OCI-LY7 (cell line): ENCODE data around the gene NFKBIA. TPM values are rescaled to one million over a fixed set of nuclear protein-coding genes. Genes with fewer than 3 reads are reported as not detected.

Source experiments
- BruUV-seq: library from RNA; stranded (reverse); fragments of 400-500 nt; replicated peaks from 2 replicates; lab custom pipeline; 2021; lab: Mats Ljungman, UMichigan
- CTCF ChIA-PET: fragments of 300-600 bp; sonication (Branson Sonifier 250); formaldehyde crosslinking; loops from one replicate; lab custom pipeline; 2022; ENCODE audit warnings: antibody characterized with exemption; ENCODE audit not compliant: unreplicated experiment; lab: Charles Lee
- POLR2A ChIA-PET: fragments of 300-600 bp; sonication (Branson Sonifier 250); formaldehyde crosslinking; loops from one replicate; lab custom pipeline; 2022; ENCODE audit warnings: antibody characterized with exemption; lab: Charles Lee
- DNase-seq: peaks from one replicate; pipeline ENCODE4 v3.0.0-alpha.2; 2015; ENCODE audit warnings: low spot score
- H2AFZ ChIP-seq: fragments of 200-600 bp; sonication (generic), shearing (Covaris generic); 2 replicates; pipeline ENCODE4 v1.6.1; 2014; ENCODE audit warnings: mild to moderate bottlenecking, antibody characterized with exemption, low read length, moderate library complexity
- H3K27ac ChIP-seq: fragments of 200-600 bp; sonication (generic); 2 replicates; pipeline ENCODE4 v1.5.1; 2014; ENCODE audit warnings: mixed run types, low read depth, mild to moderate bottlenecking, moderate library complexity, low read length, inconsistent platforms; ENCODE audit not compliant: poor library complexity, severe bottlenecking
- H3K36me3 ChIP-seq: fragments of 200-600 bp; sonication (generic); 2 replicates; pipeline ENCODE4 v1.6.1; 2014; ENCODE audit warnings: mild to moderate bottlenecking, antibody characterized with exemption, low read length, moderate library complexity, mixed read lengths; ENCODE audit not compliant: insufficient read depth
- H3K4me1 ChIP-seq: fragments of 200-600 bp; sonication (generic); 2 replicates; pipeline ENCODE4 v1.5.1; 2014; ENCODE audit warnings: mild to moderate bottlenecking, low read length; ENCODE audit not compliant: insufficient read depth, poor library complexity, severe bottlenecking
- H3K4me2 ChIP-seq: fragments of 200-600 bp; sonication (generic); 2 replicates; pipeline ENCODE4 v1.6.1; 2014; ENCODE audit warnings: mild to moderate bottlenecking, low read length
- H3K4me3 ChIP-seq: fragments of 200-600 bp; sonication (generic); 2 replicates; pipeline ENCODE4 v1.5.1; 2014; ENCODE audit warnings: mild to moderate bottlenecking, low read depth, low read length; ENCODE audit not compliant: poor library complexity, severe bottlenecking
- H3K79me2 ChIP-seq: fragments of 200-600 bp; sonication (generic); 2 replicates; pipeline ENCODE4 v1.6.1; 2016; ENCODE audit warnings: low read depth, mild to moderate bottlenecking, low read length, moderate library complexity, mixed read lengths; ENCODE audit not compliant: insufficient read depth
- H3K9me2 ChIP-seq: fragments of 200-600 bp; sonication (generic); 2 replicates; pipeline ENCODE4 v1.6.1; 2016; ENCODE audit warnings: mild to moderate bottlenecking, low read length, mixed read lengths; ENCODE audit not compliant: insufficient read depth
- H3K9me3 ChIP-seq: fragments of 200-600 bp; sonication (generic); 2 replicates; pipeline ENCODE4 v1.6.1; 2014; ENCODE audit warnings: mild to moderate bottlenecking, mixed run types, low read length, mixed read lengths
- H4K20me1 ChIP-seq: fragments of 200-600 bp; sonication (generic); 2 replicates; pipeline ENCODE4 v1.6.1; 2014; ENCODE audit warnings: mild to moderate bottlenecking, antibody characterized with exemption, low read length, moderate library complexity, mixed read lengths; ENCODE audit not compliant: insufficient read depth
- CTCF ChIP-seq: fragments of 200-600 bp; sonication (generic); conservative IDR thresholded peaks from 2 replicates; pipeline ENCODE4 v1.5.1; 2014; ENCODE audit warnings: mild to moderate bottlenecking, antibody characterized with exemption, low read length, moderate library complexity, mixed read lengths
- EZH2phosphoT487 ChIP-seq: fragments of 200-600 bp; sonication (generic); IDR thresholded peaks from 2 replicates; pipeline ENCODE4 v1.6.1; 2018; ENCODE audit warnings: low read depth, borderline replicate concordance, mild to moderate bottlenecking, mixed run types, antibody characterized with exemption, low read length, moderate library complexity, mixed read lengths
- intact Hi-C: fragments of 100-400 bp; cut with micrococcal nuclease; formaldehyde crosslinking; loops from one replicate; pipeline ENCODE4 v1.10.0; 2022; ENCODE audit not compliant: unreplicated experiment
- total RNA-seq, 2 experiments: library from RNA; depleted of rRNA in 1 of 2; stranded (reverse); fragments of >200 nt in 1 of 2; shearing (Covaris generic) in 1 of 2; gene quantifications; 2 replicates each; pipeline ENCODE4 v1.2.3, GENCODE V29; 2014 to 2022

NFKBIA gene
- total RNA-seq, 2 experiments from 2014 or later, result 43.6 to 100 TPM

GRCh38 chr14:35352274-35353233, 52.0 kb downstream of the NFKBIA start:
- H3K79me2 ChIP-seq, result no peaks in the 10 kb centered on the region
- no peaks in the 10 kb centered on the region for H3K36me3 ChIP-seq
- no peaks in the 10 kb centered on the region for H3K9me3 ChIP-seq
- no peaks in the 10 kb centered on the region for H4K20me1 ChIP-seq
- POLR2A ChIA-PET, result no interaction called here
- peak overlapping the region; percentile 30 for H2AFZ ChIP-seq
- intact Hi-C loops, result no loop called here
- H3K9me2 ChIP-seq, result no peaks in the 10 kb centered on the region
- BruUV-seq, result no TSS peak
- H3K4me1 ChIP-seq, result no peaks in the 10 kb centered on the region
- no peak overlapping the region for H3K27ac ChIP-seq
- no peak overlapping the region for H3K4me3 ChIP-seq
- no peak overlapping the region for H3K4me2 ChIP-seq
- CTCF ChIA-PET, result interaction anchor here (1.6 kb wide), 1 partner anchor 14 kb away, joined by 8 read pairs; no protein-coding TSS in a partner anchor
- DNase-seq, result no peak
- no peak for TF ChIP-seq CTCF
- no peak for TF ChIP-seq EZH2phosphoT487

GRCh38 chr14:35351897-35352273, 52.7 kb downstream of the NFKBIA start:
- H3K4me3 ChIP-seq, result no peak overlapping the region
- H2AFZ ChIP-seq, result no peak overlapping the region; the same call in 1 of the 2 replicates
- H3K4me1 ChIP-seq, result no peaks in the 10 kb centered on the region
- no peaks in the 10 kb centered on the region for H3K36me3 ChIP-seq
- intact Hi-C loops, result no loop called here
- H3K9me2 ChIP-seq, result no peaks in the 10 kb centered on the region
- ChIA-PET POLR2A (interaction anchor here (0.5 kb wide), 1 partner anchor 530 kb away, joined by 7 read pairs; no protein-coding TSS in a partner anchor), CTCF (interaction anchor here (1.6 kb wide), 1 partner anchor 13 kb away, joined by 8 read pairs; no protein-coding TSS in a partner anchor)
- no peak overlapping the region for H3K27ac ChIP-seq
- no peaks in the 10 kb centered on the region for H3K79me2 ChIP-seq
- no peak for TF ChIP-seq EZH2phosphoT487
- TF ChIP-seq CTCF, result no peak
- H4K20me1 ChIP-seq, result no peaks in the 10 kb centered on the region
- no peak overlapping the region for H3K4me2 ChIP-seq
- no peak for DNase-seq
- H3K9me3 ChIP-seq, result no peaks in the 10 kb centered on the region
- no TSS peak for BruUV-seq

Other genes starting within 250 kb of the NFKBIA start
- gene PSMA6, start 112.4 kb downstream of the NFKBIA start, total RNA-seq (2014; rRNA removed; shearing (Covaris generic)), result 208 and 216 TPM in 2 replicates
- 249 and 267 TPM in 2 replicates for gene PSMA6, start 112.4 kb downstream of the NFKBIA start, total RNA-seq (2022)
- gene INSM2, start 129.4 kb upstream of the NFKBIA start, total RNA-seq (2014; rRNA removed; shearing (Covaris generic)), result 0.09 TPM in 1 of 2 replicates, not detected in the other
- not detected in 2 replicates for gene INSM2, start 129.4 kb upstream of the NFKBIA start, total RNA-seq (2022)